K562 (cell line): Measurements from ENCODE around the gene PNRC2. TPM values are rescaled to one million over a fixed set of nuclear protein-coding genes. Genes with fewer than 3 reads are reported as not detected.
A peak's percentile ranks its signal among the peaks of the same experiment; 100 is the strongest.

Experiments
- ATAC-seq: fragments of 200-7000 bp; cut with Tn5 transposase; 3 replicates; pipeline ENCODE4 v1.9.1; 2020; ENCODE audit warnings: moderate library complexity
- BruUV-seq: library from RNA; stranded (reverse); fragments of 400-500 nt; replicated peaks from 2 replicates; lab custom pipeline; 2021; lab: Mats Ljungman, UMichigan
- CTCF ChIA-PET: fragments of 300-600 bp; formaldehyde crosslinking; extraction: SDS; loops from one replicate; lab custom pipeline; 2021; ENCODE audit warnings: low intra/inter-chr PET ratio; lab: Yijun Ruan, JAX
- POLR2A ChIA-PET: fragments of 300-600, 350-650 bp; sonication (Branson Sonifier 250); formaldehyde crosslinking; extraction: SDS; loops from one replicate; lab custom pipeline; 2021; ENCODE audit warnings: antibody characterized with exemption, inconsistent platforms; lab: Yijun Ruan, JAX
- DNase-seq, 4 experiments: peaks; one replicate each; pipeline versions ENCODE4 v3.0.0 to v3.0.0-alpha.2; 2011 to 2018; ENCODE audit warnings: low spot score in 3 of 4, mixed read lengths in 3 of 4; ENCODE audit errors: extremely low read depth in 1 of 4
- FAIRE-seq: peaks from 2 replicates; lab custom pipeline; 2011; peaks lifted over from hg19 to GRCh38; lab: Jason Lieb, UNC
- H2AFZ ChIP-seq: 2 replicates; pipeline ENCODE4 v1.6.0; 2011; ENCODE audit warnings: low read depth, low read length, control low read depth, inconsistent platforms
- H3K27ac ChIP-seq: fragments of 200-600 bp; 3 replicates; pipeline ENCODE4 v1.8.0; 2011; ENCODE audit warnings: low read depth, mild to moderate bottlenecking, control low read depth, inconsistent platforms, low read length, moderate library complexity, mixed read lengths; ENCODE audit errors: extremely low read depth
- H3K27me3 ChIP-seq, 2 experiments: fragments of 300-600 bp in 1 of 2; 2 replicates in 1 of 2; 3 replicates in 1 of 2; pipeline versions ENCODE4 v1.6.0 to v1.8.0; 2011; ENCODE audit warnings: inconsistent platforms in 2 of 2, low read length in 2 of 2, mild to moderate bottlenecking in 1 of 2, mixed read lengths in 1 of 2, moderate library complexity in 1 of 2; ENCODE audit not compliant: control insufficient read depth in 2 of 2, insufficient read depth in 2 of 2
- H3K36me3 ChIP-seq: fragments of 300-600 bp; 3 replicates; pipeline ENCODE4 v1.8.0; 2011; ENCODE audit warnings: mild to moderate bottlenecking, low read length, inconsistent platforms; ENCODE audit not compliant: control insufficient read depth, insufficient read depth
- H3K4me1 ChIP-seq, 2 experiments: fragments of 200-600 bp in 1 of 2; replicated peaks in 1 of 2; 2 replicates in 1 of 2; 3 replicates in 1 of 2; pipeline versions ENCODE4 v1.5.1 to v1.8.0; 2011; ENCODE audit warnings: inconsistent platforms in 2 of 2, low read length in 2 of 2, mild to moderate bottlenecking in 1 of 2, mixed read lengths in 1 of 2, moderate library complexity in 1 of 2; ENCODE audit not compliant: control insufficient read depth in 2 of 2, insufficient read depth in 2 of 2
- H3K4me2 ChIP-seq: 2 replicates; pipeline ENCODE4 v1.6.1; 2011; ENCODE audit warnings: low read length, control low read depth, inconsistent platforms, mixed read lengths; ENCODE audit not compliant: insufficient read depth
- H3K4me3 ChIP-seq: fragments of 200-600 bp; sonication (generic), shearing (Covaris generic); 2 replicates; pipeline ENCODE4 v1.5.1; 2016; ENCODE audit warnings: control low read depth, inconsistent platforms
- H3K79me2 ChIP-seq: fragments of 200-600 bp; 3 replicates; pipeline ENCODE4 v1.8.0; 2011; ENCODE audit warnings: low read length, inconsistent platforms; ENCODE audit not compliant: control insufficient read depth, insufficient read depth
- H3K9ac ChIP-seq, 2 experiments: 2 replicates each; pipeline versions ENCODE4 v1.6.0 to v1.6.1; 2011; ENCODE audit warnings: low read depth in 2 of 2, low read length in 2 of 2, control low read depth in 1 of 2, inconsistent platforms in 1 of 2, mild to moderate bottlenecking in 1 of 2, mixed read lengths in 1 of 2; ENCODE audit not compliant: insufficient read depth in 1 of 2
- H3K9me1 ChIP-seq: one replicate; pipeline ENCODE4 v1.6.0; 2011; ENCODE audit warnings: inconsistent platforms, mild to moderate bottlenecking, low read length, moderate library complexity; ENCODE audit not compliant: control insufficient read depth, insufficient read depth
- H3K9me3 ChIP-seq: replicated peaks from 2 replicates; pipeline ENCODE4 v1.5.1; 2011; ENCODE audit warnings: low read depth, low read length, inconsistent platforms; ENCODE audit not compliant: control insufficient read depth, insufficient read depth
- H4K20me1 ChIP-seq: replicated peaks from 2 replicates; pipeline ENCODE4 v1.6.1; 2011; ENCODE audit warnings: low read length, inconsistent platforms, mixed read lengths; ENCODE audit not compliant: control insufficient read depth, insufficient read depth
- CBX1 ChIP-seq: sonication (generic); IDR thresholded peaks from 2 replicates; pipeline ENCODE4 v1.6.1; 2016; ENCODE audit warnings: antibody characterized with exemption, low read depth, mild to moderate bottlenecking
- CUX1 ChIP-seq: fragments of 200-800 bp; sonication (Bioruptor generic); IDR thresholded peaks from 2 replicates; pipeline ENCODE4 v1.6.1; 2016; ENCODE audit warnings: missing genetic modification characterization, missing compliant biosample characterization
- E2F6 ChIP-seq, 2 experiments: IDR thresholded peaks; 2 replicates each; pipeline ENCODE4 v1.6.1; 2011; ENCODE audit warnings: borderline replicate concordance in 1 of 2, control low read depth in 1 of 2, low read depth in 1 of 2, low read length in 1 of 2, mild to moderate bottlenecking in 1 of 2, mixed read lengths in 1 of 2, moderate library complexity in 1 of 2; ENCODE audit not compliant: insufficient read depth in 1 of 2, insufficient read length in 1 of 2, poor library complexity in 1 of 2, severe bottlenecking in 1 of 2; ENCODE audit errors: extremely low read depth in 1 of 2
- ELF1 ChIP-seq: fragments of 200-800 bp; sonication (Bioruptor generic); IDR thresholded peaks from 2 replicates; pipeline ENCODE4 v1.6.1; 2016; ENCODE audit warnings: missing genetic modification characterization, missing compliant biosample characterization
- JUNB ChIP-seq: fragments of 450-650 bp; formaldehyde crosslinking; conservative IDR thresholded peaks from 2 replicates; pipeline ENCODE4 v1.4.0; 2020; ENCODE audit warnings: mild to moderate bottlenecking
- NCOA4 ChIP-seq: fragments of 450-650 bp; IDR thresholded peaks from 2 replicates; pipeline ENCODE4 v1.6.1; 2018; ENCODE audit warnings: mild to moderate bottlenecking; ENCODE audit not compliant: partially characterized antibody
- NFATC3 ChIP-seq: fragments of 450-650 bp; IDR thresholded peaks from 2 replicates; pipeline ENCODE4 v1.6.1; 2017; ENCODE audit warnings: mild to moderate bottlenecking
- TCF15 ChIP-seq: fragments of 250-450 bp; sonication (Bioruptor Pico); IDR thresholded peaks from 2 replicates; pipeline ENCODE4 v1.8.0; 2022; ENCODE audit warnings: moderate library complexity, mild to moderate bottlenecking, inconsistent platforms
- TEAD4 ChIP-seq, 2 experiments: sonication (generic) in 1 of 2; formaldehyde crosslinking in 1 of 2; IDR thresholded peaks; 2 replicates each; pipeline versions ENCODE4 v1.6.1 to v1.8.0; 2012 to 2022; ENCODE audit warnings: borderline replicate concordance in 1 of 2, inconsistent platforms in 1 of 2, low read length in 1 of 2, mild to moderate bottlenecking in 1 of 2, missing genetic modification reagents in 1 of 2
- ZNF431 ChIP-seq: sonication (generic); formaldehyde crosslinking; IDR thresholded peaks from 2 replicates; pipeline ENCODE4 v1.8.0; 2022; ENCODE audit warnings: mild to moderate bottlenecking, missing genetic modification reagents
- ZNF740 ChIP-seq, 3 experiments: fragments of 200-800 bp in 1 of 3; sonication (Bioruptor generic) in 1 of 3; sonication (generic) in 1 of 3; formaldehyde crosslinking in 1 of 3; IDR thresholded peaks; 2 replicates each; pipeline versions ENCODE4 v1.6.1 to v1.8.0; 2016 to 2022; ENCODE audit warnings: mild to moderate bottlenecking in 2 of 3, missing compliant biosample characterization in 2 of 3, missing genetic modification characterization in 2 of 3, missing genetic modification reagents in 1 of 3
- WGBS: fragments of 100-300 bp; shearing (Covaris generic); methylation state at CpG from one replicate; pipeline ENCODE4 v1.1.6; 2016; ENCODE audit warnings: low coverage, mixed read lengths; ENCODE audit not compliant: insufficient coverage; ENCODE audit errors: missing lambda C conversion rate; 5-methylcytosine and 5-hydroxymethylcytosine counted together
- in situ Hi-C: fragments of 300-500 bp; cut with MboI; formaldehyde crosslinking; loops from 4 replicates; pipeline ENCODE4 v1.15.0; 2018; ENCODE audit warnings: inconsistent platforms, mixed read lengths
- intact Hi-C: fragments of 100-400 bp; cut with micrococcal nuclease; formaldehyde crosslinking; loops from 2 replicates; pipeline ENCODE4 v1.14.2; 2022
- polyA plus RNA-seq, 8 experiments: library from polyadenylated mRNA; depleted of rRNA in 4 of 8; stranded (reverse) in 5 of 8; unstranded in 3 of 8; fragments of >200 nt; fragmentation: Nextera tagmentation in 2 of 8; fragmentation: Illumina TruSeq in 1 of 8; extraction: Ambion mirVana in 2 of 8; extraction: Trizol in 1 of 8; gene quantifications; 2 replicates each; pipeline versions ENCODE4 v1.2.1 to v1.2.3, GENCODE V29; 2011 to 2014; ENCODE audit warnings: inconsistent platforms in 1 of 8, missing spikeins in 1 of 8
- total RNA-seq, 7 experiments: library from RNA; depleted of rRNA in 6 of 7; stranded (reverse); fragments of >200 nt in 6 of 7; fragmentation: Illumina TruSeq in 2 of 7; extraction: Trizol in 2 of 7; gene quantifications; 2 replicates each; pipeline versions ENCODE4 v1.2.1 to v1.2.3, GENCODE V29; 2011 to 2021; ENCODE audit warnings: low replicate concordance in 1 of 7

The PNRC2 gene
- total and polyA plus RNA-seq, 9 of the 15 experiments (the other 6 are each of a cell fraction or from before 2014, with no cell fraction given) = 127 to 303 (median 203) TPM

GRCh38 chr1:23960291-23961020 lies 828 bp downstream of the PNRC2 start:
- CTCF ChIA-PET = no interaction called here
- Histone ChIP-seq H3K4me3 (peak overlapping the region; percentile 93), H3K36me3 (peaks cover 47% of the 10 kb centered on the region; the same call in 2 of the 3 replicates), H3K79me2 (peaks cover 38% of the 10 kb centered on the region), H3K27me3 (no peaks in the 10 kb centered on the region), H3K9me3 (no peaks in the 10 kb centered on the region), H3K4me2 (peak overlapping the region; percentile 83), H3K9me1 (no peaks in the 10 kb centered on the region), H3K27ac (peak overlapping the region; percentile 98), H3K9ac (peak overlapping the region; percentile 99 to 100), H4K20me1 (peaks cover 14% of the 10 kb centered on the region; the same call in 1 of the 2 replicates), H3K4me1 (peaks cover 16 to 19% of the 10 kb centered on the region in 2 experiments; a peak in 4 of 5 replicates), H2AFZ (peak overlapping the region; percentile 85; the same call in 1 of the 2 replicates)
- intact Hi-C loops = loop anchor here (2.0 kb wide), 1 partner anchor 68 kb away; no protein-coding TSS in a partner anchor
- no peak for ATAC-seq
- DNase-seq = no peak
- POLR2A ChIA-PET = interaction anchor here (0.5 to 8.0 kb wide), 24 partner anchors 8 to 595 kb away, joined by 3 to 82 read pairs (median 4); partner anchors contain the start of genes ID3 and SRSF10
- peak; percentile 70 for FAIRE-seq
- TSS peak; percentile 43 for BruUV-seq
- in situ Hi-C loops = no loop called here
- 1% methylated on average over 15 of the region's 15 CpGs for whole genome bisulfite sequencing
- TF ChIP-seq E2F6 (IDR thresholded peaks at IDR 0.05; ENCODE audit: borderline replicate concordance in 1 of 2, extremely low read depth in 1 of 2, insufficient read depth in 1 of 2, insufficient read length in 1 of 2, low read depth in 1 of 2, low read length in 1 of 2, poor library complexity in 1 of 2, severe bottlenecking in 1 of 2) (no peak), ELF1 (tag) (peak; percentile 17; the same call in 1 of the 2 replicates), ZNF740 (CRISPR knock-in tag; IDR thresholded peaks at IDR 0.05) (no peak), ZNF740 (tag; IDR thresholded peaks at IDR 0.05) (no peak), CBX1 (no peak), NCOA4 (no peak), TCF15 (CRISPR knock-in tag) (no peak), CUX1 (CRISPR knock-in tag) (peak; percentile 45; the same call in 1 of the 2 replicates), TEAD4 (IDR thresholded peaks at IDR 0.05; ENCODE audit: low read length) (no peak; the same call in 1 of the 2 replicates), TEAD4 (CRISPR knock-in tag; IDR thresholded peaks at IDR 0.05; ENCODE audit: borderline replicate concordance) (no peak), NFATC3 (0 out of 2 replicates have a peak, but pooled peaks have one; percentile 14), ZNF431 (no peak), JUNB (no peak)
